Transverse colon (tissue), 4 donors: Measurements from ENCODE around the gene ATP8B4.

ENCODE experiments used
- CTCF ChIP-seq, 5 experiments: fragments of 200-600 bp in 3 of 5; fragments of 450-650 bp in 2 of 5; sonication (generic) in 3 of 5; IDR thresholded peaks; 1 replicate in 2 of 5; 2 replicates in 3 of 5; pipeline ENCODE4 v1.5.1; 2016 to 2017; ENCODE audit warnings: antibody characterized with exemption in 5 of 5, inconsistent platforms in 3 of 5, mild to moderate bottlenecking in 2 of 5, moderate library complexity in 1 of 5
- POLR2A ChIP-seq: fragments of 450-650 bp; IDR thresholded peaks from one replicate; pipeline ENCODE4 v1.6.1; 2016; ENCODE audit warnings: antibody characterized with exemption, mild to moderate bottlenecking, moderate library complexity
- POLR2AphosphoS5 ChIP-seq, 3 donors: sonication (generic); formaldehyde crosslinking; IDR thresholded peaks; one replicate each; pipeline ENCODE4 v1.6.1; 2016; ENCODE audit warnings: antibody characterized with exemption in 3 of 3

DNA sequence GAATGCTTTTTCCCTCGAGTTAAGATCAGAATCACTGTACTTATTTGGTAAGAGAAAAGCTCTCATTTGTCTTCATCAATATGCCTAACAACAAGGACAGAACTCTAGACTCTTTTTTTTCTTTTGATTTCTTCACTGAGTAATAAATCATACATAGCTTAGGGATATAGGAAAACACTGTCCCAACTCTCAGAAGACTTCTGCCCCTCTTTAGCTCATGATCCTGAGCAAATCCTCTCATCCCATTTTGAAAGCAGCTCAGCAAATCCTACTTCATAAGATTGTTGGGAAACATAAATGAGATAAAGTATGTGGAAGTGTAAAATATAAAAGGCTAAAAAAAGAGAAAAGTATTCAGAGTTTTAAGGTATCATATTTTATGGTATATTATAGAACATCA is 141.7 kb downstream of the ATP8B4 start:
- TF ChIP-seq CTCF (IDR thresholded peaks at IDR 0.05) (no peak), POLR2A (no peak), POLR2AphosphoS5 (IDR thresholded peaks at IDR 0.05) (no peak)
